ENCODE data around the gene LCT. TPM values are rescaled to one million over a fixed set of nuclear protein-coding genes. Genes with fewer than 3 reads are reported as not detected.

LCT gene
- total and polyA plus RNA-seq, 2 of the 13 experiments (the other 11 are each of a cell fraction or from before 2014, with no cell fraction given): not detected

GRCh38 chr2:135744760-135745314 is 92.1 kb downstream of the LCT start (continued):
- TF ChIP-seq NR2C2 (CRISPR knock-in tag; IDR thresholded peaks at IDR 0.05; ENCODE audit: borderline replicate concordance) (no peak), ZNF3 (CRISPR knock-in tag; IDR thresholded peaks at IDR 0.05) (no peak), RAD21 (CRISPR knock-in tag; IDR thresholded peaks at IDR 0.05) (0 out of 2 replicates have a peak, but pooled peaks have one; percentile 25), GZF1 (CRISPR knock-in tag; IDR thresholded peaks at IDR 0.05) (no peak), ZNF577 (CRISPR knock-in tag; IDR thresholded peaks at IDR 0.05; ENCODE audit: borderline replicate concordance, low read depth) (no peak), RFXAP (CRISPR knock-in tag; IDR thresholded peaks at IDR 0.05; ENCODE audit: borderline replicate concordance) (no peak), PHF21A (CRISPR knock-in tag; IDR thresholded peaks at IDR 0.05) (no peak), TCF12 (IDR thresholded peaks at IDR 0.05) (no peak), TCF12 (CRISPR knock-in tag; IDR thresholded peaks at IDR 0.05) (no peak), ZHX2 (IDR thresholded peaks at IDR 0.05; ENCODE audit: low read depth) (no peak), ZHX2 (CRISPR knock-in tag; IDR thresholded peaks at IDR 0.05; ENCODE audit: borderline replicate concordance) (no peak), ZBED4 (CRISPR knock-in tag; IDR thresholded peaks at IDR 0.05; ENCODE audit: borderline replicate concordance) (no peak), RBAK (CRISPR knock-in tag; IDR thresholded peaks at IDR 0.05) (no peak), IKZF5 (CRISPR knock-in tag; IDR thresholded peaks at IDR 0.05) (no peak)

All from HepG2 (cell line).